Esophagus (tissue), 2 donors: ENCODE results near the gene DSC2. TPM values are rescaled to one million over a fixed set of nuclear protein-coding genes. Genes with fewer than 3 reads are reported as not detected.
"Not testable (repeated sequence)": the region's sequence is repeated elsewhere in the genome, so short reads cannot be mapped to it uniquely, and the experiment has no call there.

Experiments
- H3K27ac ChIP-seq, 2 donors: one replicate each; pipeline ENCODE4 v1.5.1; 2013; ENCODE audit warnings: low read depth in 2 of 2, mild to moderate bottlenecking in 2 of 2, inconsistent platforms in 1 of 2, low read length in 1 of 2, moderate library complexity in 1 of 2
- H3K27me3 ChIP-seq, 2 donors: one replicate each; pipeline ENCODE4 v1.6.1; 2013; ENCODE audit warnings: low read length in 2 of 2, control low read depth in 1 of 2, mild to moderate bottlenecking in 1 of 2; ENCODE audit not compliant: insufficient read depth in 2 of 2, control insufficient read depth in 1 of 2
- H3K36me3 ChIP-seq, 2 donors: one replicate each; pipeline ENCODE4 v1.6.1; 2013; ENCODE audit warnings: low read length in 1 of 2; ENCODE audit not compliant: control insufficient read depth in 2 of 2, insufficient read depth in 2 of 2
- H3K4me1 ChIP-seq, 2 donors: one replicate each; pipeline ENCODE4 v1.6.1; 2013; ENCODE audit warnings: low read length in 1 of 2; ENCODE audit not compliant: control insufficient read depth in 2 of 2, insufficient read depth in 2 of 2
- H3K4me3 ChIP-seq, 2 donors: one replicate each; pipeline ENCODE4 v1.5.1; 2013; ENCODE audit warnings: low read length in 2 of 2, mild to moderate bottlenecking in 2 of 2, low read depth in 1 of 2, moderate library complexity in 1 of 2
- H3K9me3 ChIP-seq, 2 donors: one replicate each; pipeline ENCODE4 v1.6.1; 2013; ENCODE audit warnings: mild to moderate bottlenecking in 2 of 2, low read depth in 1 of 2, low read length in 1 of 2, moderate library complexity in 1 of 2; ENCODE audit not compliant: control insufficient read depth in 2 of 2, insufficient read depth in 1 of 2
- WGBS, 2 donors: extraction: QIAGEN DNeasy Blood & Tissue Kit; methylation state at CpG; one replicate each; pipeline ENCODE4 v1.1.7; 2013; 5-methylcytosine and 5-hydroxymethylcytosine counted together
- polyA plus RNA-seq, 2 donors: library from polyadenylated mRNA; stranded (reverse); fragments of 200-250 nt; gene quantifications; one replicate each; pipeline ENCODE4 v1.2.3, GENCODE V29; 2013
- donor health status: healthy with polysubstance abuse.
- donor health status: Bipolar disorder and iron deficiency.

Gene DSC2
- polyA plus RNA-seq, 2 donors, result 63.5 to 123 TPM

DNA sequence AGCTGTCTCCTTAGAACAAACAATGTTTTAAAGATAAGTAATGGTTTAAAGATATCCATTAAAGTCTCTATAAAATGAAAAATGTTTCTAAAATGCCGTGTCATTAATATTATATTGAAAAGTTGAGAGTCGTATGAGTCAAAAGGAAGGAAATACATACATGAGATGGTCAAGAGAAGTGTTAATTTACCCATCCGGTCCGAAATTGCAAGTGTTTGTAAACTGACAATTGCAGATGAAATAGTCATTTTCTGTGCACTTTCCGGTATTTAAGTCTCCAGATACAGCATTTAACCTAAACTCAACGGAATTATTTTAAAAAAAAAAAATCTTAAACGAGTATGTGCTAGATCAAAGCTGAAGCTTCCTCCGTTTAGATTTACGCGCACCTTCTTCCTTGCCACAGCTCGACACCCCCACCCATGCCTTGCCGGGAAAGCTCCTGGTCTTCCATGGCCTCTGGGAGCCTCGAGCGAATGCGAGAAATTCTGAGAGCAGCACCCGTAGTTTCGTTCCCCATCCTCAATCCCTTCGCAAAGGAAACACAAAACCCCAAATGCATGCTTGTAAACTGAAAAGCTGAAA, 61.4 kb downstream of the DSC2 start:
- Histone ChIP-seq H3K27me3 (no peaks in the 10 kb centered on the region), H3K9me3 (no peaks in the 10 kb centered on the region), H3K27ac (peak overlapping the region; percentile 82 to 89), H3K4me1 (no peaks in the 10 kb centered on the region), H3K36me3 (no peaks in the 10 kb centered on the region), H3K4me3 (peak overlapping the region; percentile 78 to 88)
- 6 to 8% methylated on average over 18 of the region's 18 CpGs for WGBS, 2 donors

GRCh38 chr18:31039426-31039825, 62.8 kb downstream of the DSC2 start:
- H3K27ac ChIP-seq, result no peak overlapping the region

DNA sequence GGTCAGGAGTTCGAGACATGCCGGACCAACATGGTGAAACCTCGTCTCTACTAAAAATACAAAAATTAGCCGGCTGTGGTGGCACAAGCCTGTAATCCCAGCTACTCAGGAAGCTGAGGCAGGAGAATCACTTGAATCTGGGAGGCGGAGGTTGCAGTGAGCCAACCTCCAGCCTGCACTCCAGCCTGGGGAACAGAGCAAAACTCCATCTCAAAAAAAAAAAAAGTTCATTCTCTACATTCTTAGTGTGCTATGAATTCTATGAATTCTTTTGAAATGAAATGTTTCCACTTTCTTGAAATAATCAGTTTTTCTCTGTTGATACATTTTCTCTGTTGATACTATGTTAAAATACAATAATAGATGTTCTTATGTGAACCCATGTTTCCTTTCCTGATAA, 64.5 kb downstream of the DSC2 start:
- WGBS, 2 donors, result 82 to 84% methylated on average over 5 of the region's 5 CpGs
- not testable (repeated sequence) for H3K27me3 ChIP-seq, H3K9me3 ChIP-seq, H3K27ac ChIP-seq, H3K4me3 ChIP-seq, H3K36me3 ChIP-seq, H3K4me1 ChIP-seq

More at GRCh38 chr18:31039426-31039825, 62.8 kb downstream of the DSC2 start:
- Histone ChIP-seq H3K4me3 (peak overlapping the region in 1 of 2 donors; percentile 42), H3K36me3 (no peaks in the 10 kb centered on the region), H3K4me1 (no peaks in the 10 kb centered on the region), H3K9me3 (no peaks in the 10 kb centered on the region), H3K27me3 (no peaks in the 10 kb centered on the region)
- WGBS, 2 donors, result 27 to 41% methylated on average over 3 of the region's 3 CpGs

DNA sequence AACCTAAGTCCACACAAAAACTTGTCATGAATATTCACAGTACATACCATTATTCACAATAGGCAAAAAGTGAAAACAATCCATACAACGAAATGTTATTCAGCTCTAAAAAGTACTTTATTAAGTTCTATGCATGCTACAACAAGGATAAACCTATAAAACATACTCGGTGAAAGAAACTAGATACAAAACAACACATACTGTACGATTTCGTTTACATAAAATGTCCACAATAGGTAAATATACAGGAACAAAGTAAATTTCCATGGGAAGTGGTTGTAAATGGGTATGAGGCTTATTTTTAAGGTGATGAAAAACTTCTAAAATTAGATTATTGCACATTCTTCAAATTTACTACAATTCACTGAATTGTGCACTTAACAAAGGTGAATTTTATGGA, 67.7 kb downstream of the DSC2 start:
- whole genome bisulfite sequencing, 2 donors, result 55 to 75% methylated on average over 4 of the region's 4 CpGs
- no peaks in the 10 kb centered on the region for H3K4me1 ChIP-seq
- no peaks in the 10 kb centered on the region for H3K27me3 ChIP-seq
- H3K4me3 ChIP-seq, result no peak overlapping the region
- H3K9me3 ChIP-seq, result peaks cover 0 to 3% of the 10 kb centered on the region in 2 donors
- H3K36me3 ChIP-seq, result no peaks in the 10 kb centered on the region
- H3K27ac ChIP-seq, result no peak overlapping the region

- H3K36me3 ChIP-seq, result no peaks in the 10 kb centered on the region
- WGBS, 2 donors, result 68 to 69% methylated on average over 4 of the region's 4 CpGs
- no peaks in the 10 kb centered on the region for H3K4me1 ChIP-seq
- no peaks in the 10 kb centered on the region for H3K27me3 ChIP-seq
- H3K4me3 ChIP-seq, result no peak overlapping the region
- no peak overlapping the region for H3K27ac ChIP-seq
- peaks cover 0 to 3% of the 10 kb centered on the region in 2 donors for H3K9me3 ChIP-seq
These were observed 71.5 kb downstream of the DSC2 start for GRCh38 chr18:31030574-31031278.

- Histone ChIP-seq H3K27ac (no peak overlapping the region), H3K4me3 (no peak overlapping the region), H3K36me3 (peaks cover 0 to 5% of the 10 kb centered on the region in 2 donors), H3K9me3 (no peaks in the 10 kb centered on the region), H3K4me1 (no peaks in the 10 kb centered on the region), H3K27me3 (no peaks in the 10 kb centered on the region)
- WGBS, 2 donors, result 83 to 90% methylated on average over 3 of the region's 3 CpGs
These were observed 86.3 kb downstream of the DSC2 start for GRCh38 chr18:31015715-31016434.

GRCh38 chr18:31011455-31011854, 90.8 kb downstream of the DSC2 start:
- not testable (repeated sequence) for H3K36me3 ChIP-seq, H3K27ac ChIP-seq, H3K9me3 ChIP-seq, H3K4me3 ChIP-seq, H3K4me1 ChIP-seq, H3K27me3 ChIP-seq
- WGBS, 2 donors, result 49 to 60% methylated on average over 7 of the region's 7 CpGs

DNA sequence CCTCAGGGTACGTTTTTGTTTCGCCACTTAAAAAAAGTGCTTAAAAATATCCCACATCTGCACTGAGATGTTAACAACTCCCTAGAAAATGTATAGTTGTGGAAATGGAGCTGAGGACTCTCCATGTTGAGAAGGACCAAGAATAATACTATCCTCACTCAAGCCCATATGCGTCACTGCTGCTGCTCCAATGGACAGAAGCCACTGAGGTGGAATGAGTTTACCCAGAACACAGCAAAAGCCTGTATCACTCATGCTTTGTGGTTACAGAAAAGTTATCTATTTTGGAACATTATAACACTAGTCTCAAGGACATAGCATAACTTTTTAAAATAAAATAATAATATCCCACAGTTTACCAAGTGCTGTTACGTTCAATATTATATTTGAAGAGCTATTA, 91.6 kb downstream of the DSC2 start:
- H3K4me1 ChIP-seq, result no peaks in the 10 kb centered on the region
- peaks cover 0 to 2% of the 10 kb centered on the region in 2 donors for H3K36me3 ChIP-seq
- H3K9me3 ChIP-seq, result no peaks in the 10 kb centered on the region
- H3K27ac ChIP-seq, result no peak overlapping the region
- WGBS, 2 donors, result 84 to 91% methylated on average over 4 of the region's 4 CpGs
- no peaks in the 10 kb centered on the region for H3K27me3 ChIP-seq
- H3K4me3 ChIP-seq, result no peak overlapping the region
